Osteocyte (in vitro differentiated cells): Measurements from ENCODE around the gene DNAJC8. TPM values are rescaled to one million over a fixed set of nuclear protein-coding genes. Genes with fewer than 3 reads are reported as not detected.
A peak's percentile ranks its signal among the peaks of the same experiment; 100 is the strongest.

Experiments
- DNase-seq: peaks from one replicate; pipeline ENCODE4 v3.0.0; 2021; ENCODE audit warnings: mixed read lengths; ENCODE audit not compliant: unreplicated experiment; ENCODE audit errors: extremely low spot score
- H3K27ac Mint-ChIP-seq: one replicate; pipeline ENCODE4 v1.8.0; 2021; ENCODE audit warnings: mild to moderate bottlenecking, mixed read lengths; ENCODE audit not compliant: unreplicated experiment
- H3K27me3 Mint-ChIP-seq: one replicate; pipeline ENCODE4 v1.8.0; 2021; ENCODE audit warnings: mixed read lengths; ENCODE audit not compliant: unreplicated experiment
- H3K36me3 Mint-ChIP-seq: one replicate; pipeline ENCODE4 v1.8.0; 2021; ENCODE audit warnings: mixed read lengths; ENCODE audit not compliant: unreplicated experiment
- H3K4me1 Mint-ChIP-seq: one replicate; pipeline ENCODE4 v1.8.0; 2021; ENCODE audit warnings: mixed read lengths; ENCODE audit not compliant: unreplicated experiment
- H3K4me3 Mint-ChIP-seq: one replicate; pipeline ENCODE4 v1.8.0; 2021; ENCODE audit warnings: mild to moderate bottlenecking, moderate library complexity, mixed read lengths; ENCODE audit not compliant: unreplicated experiment
- H3K9me3 Mint-ChIP-seq: one replicate; pipeline ENCODE4 v1.8.0; 2021; ENCODE audit warnings: mixed read lengths; ENCODE audit not compliant: unreplicated experiment
- total RNA-seq: library from RNA; stranded (reverse); gene quantifications from 2 replicates; pipeline ENCODE4 v1.2.1, GENCODE V29; 2021
- TF ChIP-seq, protein P1 (sequence below): fragments of 200-600 bp; sonication (generic); IDR thresholded peaks from 2 replicates; pipeline ENCODE4 v1.5.0; 2021; ENCODE audit warnings: antibody characterized with exemption, mild to moderate bottlenecking, moderate library complexity

Gene DNAJC8
- total RNA-seq, 1 donor from 2014 or later, result 92.2 TPM

DNA sequence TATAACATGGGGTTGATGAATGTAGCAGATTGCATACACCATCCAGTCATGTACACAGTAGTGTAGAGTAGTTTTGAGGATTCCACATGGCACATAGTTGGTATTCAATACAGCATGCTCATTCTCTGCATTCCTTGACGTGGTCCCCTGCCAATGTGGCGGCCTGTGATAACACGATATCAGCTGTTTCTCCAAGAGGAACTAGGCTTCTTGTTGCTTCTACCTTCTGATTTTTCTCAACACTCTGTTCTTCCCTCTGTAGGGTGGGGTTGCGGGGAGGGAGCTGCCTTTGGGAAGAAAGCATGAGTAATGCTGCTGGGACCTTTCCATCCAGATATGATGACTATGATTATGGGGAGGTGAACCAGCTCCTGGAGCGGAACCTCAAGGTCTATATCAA, 45.9 kb upstream of the DNAJC8 start:
- H3K27ac Mint-ChIP-seq, result no peak overlapping the region
- TF ChIP-seq, protein P1, sequence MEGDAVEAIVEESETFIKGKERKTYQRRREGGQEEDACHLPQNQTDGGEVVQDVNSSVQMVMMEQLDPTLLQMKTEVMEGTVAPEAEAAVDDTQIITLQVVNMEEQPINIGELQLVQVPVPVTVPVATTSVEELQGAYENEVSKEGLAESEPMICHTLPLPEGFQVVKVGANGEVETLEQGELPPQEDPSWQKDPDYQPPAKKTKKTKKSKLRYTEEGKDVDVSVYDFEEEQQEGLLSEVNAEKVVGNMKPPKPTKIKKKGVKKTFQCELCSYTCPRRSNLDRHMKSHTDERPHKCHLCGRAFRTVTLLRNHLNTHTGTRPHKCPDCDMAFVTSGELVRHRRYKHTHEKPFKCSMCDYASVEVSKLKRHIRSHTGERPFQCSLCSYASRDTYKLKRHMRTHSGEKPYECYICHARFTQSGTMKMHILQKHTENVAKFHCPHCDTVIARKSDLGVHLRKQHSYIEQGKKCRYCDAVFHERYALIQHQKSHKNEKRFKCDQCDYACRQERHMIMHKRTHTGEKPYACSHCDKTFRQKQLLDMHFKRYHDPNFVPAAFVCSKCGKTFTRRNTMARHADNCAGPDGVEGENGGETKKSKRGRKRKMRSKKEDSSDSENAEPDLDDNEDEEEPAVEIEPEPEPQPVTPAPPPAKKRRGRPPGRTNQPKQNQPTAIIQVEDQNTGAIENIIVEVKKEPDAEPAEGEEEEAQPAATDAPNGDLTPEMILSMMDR, result no peak
- H3K4me3 Mint-ChIP-seq, result no peak overlapping the region
- no peaks in the 10 kb centered on the region for H3K9me3 Mint-ChIP-seq
- no peaks in the 10 kb centered on the region for H3K27me3 Mint-ChIP-seq
- no peak for DNase-seq
- no peaks in the 10 kb centered on the region for H3K4me1 Mint-ChIP-seq
- H3K36me3 Mint-ChIP-seq, result peaks cover 62% of the 10 kb centered on the region

DNA sequence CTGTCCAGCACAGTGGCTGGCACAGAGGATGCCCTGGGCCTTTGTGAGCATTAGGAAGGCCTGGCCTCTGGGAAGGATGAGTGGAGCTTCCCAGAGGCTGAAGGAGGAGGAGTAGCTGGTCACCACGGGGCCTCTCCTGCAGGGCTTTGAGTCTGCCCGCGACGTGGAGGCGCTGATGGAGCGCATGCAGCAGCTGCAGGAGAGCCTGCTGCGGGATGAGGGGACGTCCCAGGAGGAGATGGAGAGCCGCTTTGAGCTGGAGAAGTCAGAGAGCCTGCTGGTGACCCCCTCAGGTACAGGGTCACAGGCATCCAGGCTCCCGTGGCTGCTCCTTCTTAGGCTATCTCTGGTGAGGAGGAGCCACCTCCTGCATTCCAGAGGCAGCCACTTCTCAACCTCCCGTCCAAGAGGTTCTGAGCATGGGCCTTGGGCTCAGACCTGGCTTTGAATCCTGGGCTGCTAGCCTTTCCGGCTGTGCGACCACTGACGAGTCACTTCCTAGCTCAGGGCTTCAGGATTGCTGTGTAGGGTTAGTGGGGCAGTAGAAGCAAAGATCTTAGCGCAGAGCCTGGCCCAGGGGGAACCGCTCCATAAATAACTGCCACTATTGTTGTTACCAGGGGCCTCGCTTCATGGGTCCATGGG, 40.5 kb upstream of the DNAJC8 start:
- no peaks in the 10 kb centered on the region for H3K27me3 Mint-ChIP-seq
- no peaks in the 10 kb centered on the region for H3K4me1 Mint-ChIP-seq
- no peak overlapping the region for H3K27ac Mint-ChIP-seq

DNA sequence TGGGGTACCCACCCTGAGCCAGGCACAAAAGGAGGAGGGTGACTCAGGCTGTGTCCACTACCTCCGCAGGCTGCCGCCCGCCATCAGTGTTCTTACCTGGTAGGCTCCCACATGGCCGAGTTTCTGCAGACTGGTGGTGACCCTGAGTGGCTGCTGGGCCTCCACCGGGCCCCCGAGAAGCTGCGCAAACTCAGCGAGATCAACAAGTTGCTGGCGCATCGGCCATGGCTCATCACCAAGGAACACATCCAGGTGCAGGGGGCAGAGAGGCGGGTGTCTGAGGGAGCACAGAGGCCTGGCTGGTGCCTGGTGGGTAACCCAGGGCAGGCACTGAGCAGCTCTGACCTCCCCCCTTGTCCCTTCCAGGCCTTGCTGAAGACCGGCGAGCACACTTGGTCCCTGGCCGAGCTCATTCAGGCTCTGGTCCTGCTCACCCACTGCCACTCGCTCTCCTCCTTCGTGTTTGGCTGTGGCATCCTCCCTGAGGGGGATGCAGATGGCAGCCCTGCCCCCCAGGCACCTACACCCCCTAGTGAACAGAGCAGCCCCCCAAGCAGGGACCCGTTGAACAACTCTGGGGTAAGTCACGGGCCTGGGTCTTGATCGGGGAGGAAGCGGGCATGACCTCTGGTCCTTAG, 39.5 kb upstream of the DNAJC8 start:
- Mint-ChIP-seq H3K9me3 (no peaks in the 10 kb centered on the region), H3K4me1 (peaks cover 8% of the 10 kb centered on the region), H3K4me3 (no peak overlapping the region), H3K27ac (no peak overlapping the region), H3K36me3 (peaks cover 31% of the 10 kb centered on the region), H3K27me3 (no peaks in the 10 kb centered on the region)
- TF ChIP-seq, protein P1, result no peak
- DNase-seq, result no peak

More for the DNA sequence above, 40.5 kb upstream of the DNAJC8 start:
- DNase-seq, result no peak
- Mint-ChIP-seq H3K9me3 (no peaks in the 10 kb centered on the region), H3K4me3 (no peak overlapping the region), H3K36me3 (peaks cover 39% of the 10 kb centered on the region)
- TF ChIP-seq, protein P1, result no peak

DNA sequence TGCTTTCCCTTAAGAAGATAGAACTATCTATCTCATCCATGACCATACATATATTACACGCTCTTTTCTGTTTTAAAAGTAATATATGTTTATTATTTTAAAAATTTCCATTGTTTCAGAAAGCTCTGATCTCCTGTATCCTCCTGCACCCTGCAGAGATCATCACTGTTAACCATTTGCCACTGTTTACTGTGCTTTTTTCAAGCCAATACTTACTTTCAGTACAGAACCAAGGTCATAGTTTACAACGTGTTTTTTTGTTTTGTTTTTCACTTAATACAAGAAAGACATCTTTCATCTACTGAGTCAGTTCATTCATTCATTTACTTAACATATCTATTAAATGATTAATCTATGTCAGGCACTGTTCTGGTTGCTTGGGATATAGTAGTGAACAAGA, 36.7 kb upstream of the DNAJC8 start:
- no peak overlapping the region for H3K27ac Mint-ChIP-seq
- no peaks in the 10 kb centered on the region for H3K27me3 Mint-ChIP-seq
- H3K36me3 Mint-ChIP-seq, result peaks cover 20% of the 10 kb centered on the region
- TF ChIP-seq, protein P1, result no peak
- peaks cover 25% of the 10 kb centered on the region for H3K4me1 Mint-ChIP-seq
- H3K9me3 Mint-ChIP-seq, result no peaks in the 10 kb centered on the region
- no peak overlapping the region for H3K4me3 Mint-ChIP-seq
- no peak for DNase-seq

DNA sequence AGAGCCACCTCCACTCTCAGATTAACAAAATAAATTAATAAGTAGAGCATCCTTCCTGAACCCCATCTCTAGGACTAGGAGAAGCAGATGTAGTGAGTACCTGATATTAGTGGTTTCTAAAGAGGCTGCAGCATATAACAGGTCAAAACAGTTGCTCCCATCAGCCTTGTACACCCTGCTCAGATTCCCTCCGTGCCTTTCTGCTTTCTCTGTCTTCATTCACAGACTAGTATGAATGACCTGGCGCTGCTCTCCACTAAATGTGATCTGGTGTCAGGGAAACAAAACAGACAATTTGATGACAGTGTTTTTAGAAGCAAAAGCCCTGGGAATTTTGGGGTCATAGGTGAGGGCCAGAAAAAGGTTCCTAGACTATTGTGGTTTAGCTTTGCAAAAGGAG, 34.8 kb upstream of the DNAJC8 start:
- Mint-ChIP-seq H3K4me1 (peaks cover 37% of the 10 kb centered on the region), H3K36me3 (peaks cover 7% of the 10 kb centered on the region), H3K27me3 (no peaks in the 10 kb centered on the region), H3K9me3 (no peaks in the 10 kb centered on the region), H3K27ac (peak overlapping the region; percentile 47), H3K4me3 (no peak overlapping the region)
- DNase-seq, result no peak
- TF ChIP-seq, protein P1, result no peak
